ENCODE measurements around the gene ABCC8. TPM values are rescaled to one million over a fixed set of nuclear protein-coding genes. Genes with fewer than 3 reads are reported as not detected.

ABCC8 gene
- total and polyA plus RNA-seq, 9 of the 15 experiments (the other 6 are each of a cell fraction or from before 2014, with no cell fraction given), result not detected

DNA sequence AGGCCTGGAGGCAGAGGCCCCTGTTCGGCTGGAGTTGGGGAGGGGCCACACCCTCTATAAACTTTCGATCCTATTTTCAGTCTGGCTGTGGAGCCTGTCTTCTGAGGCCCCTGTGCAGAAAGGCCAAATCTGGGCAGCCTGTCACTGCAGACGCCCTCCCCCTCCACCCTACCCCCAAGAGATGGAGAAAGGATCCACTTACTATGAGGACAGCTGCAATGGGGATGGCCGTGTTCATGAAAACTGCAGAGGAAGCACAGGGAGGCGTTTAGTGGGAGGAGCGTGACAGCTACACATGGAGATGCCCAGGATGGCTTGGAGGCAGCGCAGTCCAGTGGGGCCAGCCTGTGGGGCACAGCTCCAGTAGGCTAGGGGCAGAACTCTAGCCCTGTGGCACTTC, 44.6 kb downstream of the ABCC8 start:
- no peaks in the 10 kb centered on the region for H3K79me2 ChIP-seq (ENCODE audit: control insufficient read depth, insufficient read depth, low read length)
- no peak overlapping the region for H3K9ac ChIP-seq (ENCODE audit: insufficient read depth in 1 of 2, low read depth in 2 of 2, low read length in 2 of 2)
- CTCF ChIA-PET (ENCODE audit: low intra/inter-chr PET ratio), result no interaction called here
- H3K4me2 ChIP-seq (ENCODE audit: insufficient read depth, low read length), result no peak overlapping the region
- H3K9me3 ChIP-seq (replicated peaks; ENCODE audit: control insufficient read depth, insufficient read depth, low read depth, low read length), result no peaks in the 10 kb centered on the region
- no peak overlapping the region for H3K27ac ChIP-seq (ENCODE audit: extremely low read depth, low read depth, low read length)
- no peak overlapping the region for H2AFZ ChIP-seq (ENCODE audit: low read depth, low read length)
- H3K4me1 ChIP-seq (replicated peaks in 1 of 2; ENCODE audit: control insufficient read depth in 2 of 2, insufficient read depth in 2 of 2, low read length in 2 of 2), result no peaks in the 10 kb centered on the region; a peak in 1 of 5 replicates
- H3K27me3 ChIP-seq (ENCODE audit: control insufficient read depth in 2 of 2, insufficient read depth in 2 of 2, low read length in 2 of 2), result peaks cover 23 to 68% of the 10 kb centered on the region in 2 experiments; a peak in 3 of 5 replicates
- H3K4me3 ChIP-seq, result no peak overlapping the region
- no peaks in the 10 kb centered on the region for H3K9me1 ChIP-seq (ENCODE audit: control insufficient read depth, insufficient read depth, low read length)
- in situ Hi-C loops (cut with MboI), result no loop called here
- FAIRE-seq (no peak), DNase-seq (ENCODE audit: extremely low read depth in 1 of 4, low spot score in 3 of 4) (no peak), ATAC-seq (no peak)
- 0 out of 2 replicates have a peak, but pooled peaks cover 3% of the 10 kb centered on the region for H4K20me1 ChIP-seq (replicated peaks; ENCODE audit: control insufficient read depth, insufficient read depth, low read length)
- BruUV-seq (replicated peaks), result no TSS peak
- POLR2A ChIA-PET, result interaction anchor here (0.6 kb wide), 1 partner anchor 866 kb away, joined by 4 read pairs; no protein-coding TSS in a partner anchor
- TF ChIP-seq, protein P1, sequence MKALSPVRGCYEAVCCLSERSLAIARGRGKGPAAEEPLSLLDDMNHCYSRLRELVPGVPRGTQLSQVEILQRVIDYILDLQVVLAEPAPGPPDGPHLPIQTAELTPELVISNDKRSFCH (CRISPR knock-in tag; IDR thresholded peaks at IDR 0.05), result no peak
- TF ChIP-seq, protein P1 (tag; IDR thresholded peaks at IDR 0.05), result no peak
- TF ChIP-seq MAFK (IDR thresholded peaks at IDR 0.05; ENCODE audit: low read length), result no peak
- TF ChIP-seq PURB (CRISPR knock-in tag; IDR thresholded peaks at IDR 0.05; ENCODE audit: low read depth), result no peak
- TF ChIP-seq ZBTB8A (IDR thresholded peaks at IDR 0.05; ENCODE audit: partially characterized antibody), result no peak
- TF ChIP-seq HDAC2 (IDR thresholded peaks at IDR 0.05), result no peak
- no peak for TF ChIP-seq ZNF282 (CRISPR knock-in tag; IDR thresholded peaks at IDR 0.05)
- TF ChIP-seq, protein P2, sequence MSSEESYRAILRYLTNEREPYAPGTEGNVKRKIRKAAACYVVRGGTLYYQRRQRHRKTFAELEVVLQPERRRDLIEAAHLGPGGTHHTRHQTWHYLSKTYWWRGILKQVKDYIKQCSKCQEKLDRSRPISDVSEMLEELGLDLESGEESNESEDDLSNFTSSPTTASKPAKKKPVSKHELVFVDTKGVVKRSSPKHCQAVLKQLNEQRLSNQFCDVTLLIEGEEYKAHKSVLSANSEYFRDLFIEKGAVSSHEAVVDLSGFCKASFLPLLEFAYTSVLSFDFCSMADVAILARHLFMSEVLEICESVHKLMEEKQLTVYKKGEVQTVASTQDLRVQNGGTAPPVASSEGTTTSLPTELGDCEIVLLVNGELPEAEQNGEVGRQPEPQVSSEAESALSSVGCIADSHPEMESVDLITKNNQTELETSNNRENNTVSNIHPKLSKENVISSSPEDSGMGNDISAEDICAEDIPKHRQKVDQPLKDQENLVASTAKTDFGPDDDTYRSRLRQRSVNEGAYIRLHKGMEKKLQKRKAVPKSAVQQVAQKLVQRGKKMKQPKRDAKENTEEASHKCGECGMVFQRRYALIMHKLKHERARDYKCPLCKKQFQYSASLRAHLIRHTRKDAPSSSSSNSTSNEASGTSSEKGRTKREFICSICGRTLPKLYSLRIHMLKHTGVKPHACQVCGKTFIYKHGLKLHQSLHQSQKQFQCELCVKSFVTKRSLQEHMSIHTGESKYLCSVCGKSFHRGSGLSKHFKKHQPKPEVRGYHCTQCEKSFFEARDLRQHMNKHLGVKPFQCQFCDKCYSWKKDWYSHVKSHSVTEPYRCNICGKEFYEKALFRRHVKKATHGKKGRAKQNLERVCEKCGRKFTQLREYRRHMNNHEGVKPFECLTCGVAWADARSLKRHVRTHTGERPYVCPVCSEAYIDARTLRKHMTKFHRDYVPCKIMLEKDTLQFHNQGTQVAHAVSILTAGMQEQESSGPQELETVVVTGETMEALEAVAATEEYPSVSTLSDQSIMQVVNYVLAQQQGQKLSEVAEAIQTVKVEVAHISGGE (CRISPR knock-in tag; IDR thresholded peaks at IDR 0.05), result no peak
- TF ChIP-seq TAF9B (IDR thresholded peaks at IDR 0.05; ENCODE audit: partially characterized antibody), result no peak
- WGBS (ENCODE audit: insufficient coverage, low coverage, missing lambda C conversion rate), result 0% methylated on average over 7 of the region's 7 CpGs
- intact Hi-C loops (cut with micrococcal nuclease), result no loop called here
- H3K36me3 ChIP-seq (ENCODE audit: control insufficient read depth, insufficient read depth, low read length), result no peaks in the 10 kb centered on the region
